Measurements from ENCODE around the gene ANKRD44.

Gene ANKRD44

DNA sequence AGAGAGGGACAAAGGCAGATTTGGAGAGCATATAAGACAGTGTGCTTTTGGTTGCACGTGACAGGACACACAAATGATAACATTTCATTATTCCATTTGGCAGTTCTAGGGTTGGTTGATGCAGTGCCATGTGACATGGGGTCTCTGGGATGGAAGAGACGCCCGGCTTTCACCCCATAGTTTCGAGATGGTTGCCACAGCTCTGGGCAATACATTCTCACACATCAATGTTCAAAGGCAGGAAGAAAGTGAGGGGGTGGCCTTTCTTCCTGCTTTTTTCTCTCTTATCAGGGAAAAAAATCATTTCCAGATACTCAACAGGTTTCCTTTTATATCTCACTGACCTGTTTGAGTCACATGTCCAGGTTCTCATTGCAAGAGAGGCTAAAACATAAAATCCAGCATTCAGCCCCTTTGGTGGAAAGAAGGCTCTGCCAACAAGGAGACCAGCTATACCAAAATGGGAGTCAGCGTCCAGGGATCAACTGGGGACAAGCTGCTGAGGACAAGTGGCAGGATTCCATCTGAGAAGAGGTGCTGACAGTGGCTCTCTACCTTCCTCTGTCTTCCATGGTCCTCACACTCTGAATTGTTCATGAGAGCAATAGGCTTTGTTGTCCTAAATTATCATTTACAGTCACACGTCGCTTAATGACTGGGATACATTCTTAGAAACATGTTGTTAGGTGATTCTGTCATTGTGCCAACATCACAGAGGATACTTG is 29.1 kb upstream of the ANKRD44 start:
- Histone ChIP-seq H3K4me3 (ENCODE audit: low read depth, low read length) (no peak overlapping the region), H3K27ac (no peak overlapping the region), H3K36me3 (replicated peaks) (no peaks in the 10 kb centered on the region), H3K27me3 (replicated peaks) (no peaks in the 10 kb centered on the region)
- TF ChIP-seq, protein P1, sequence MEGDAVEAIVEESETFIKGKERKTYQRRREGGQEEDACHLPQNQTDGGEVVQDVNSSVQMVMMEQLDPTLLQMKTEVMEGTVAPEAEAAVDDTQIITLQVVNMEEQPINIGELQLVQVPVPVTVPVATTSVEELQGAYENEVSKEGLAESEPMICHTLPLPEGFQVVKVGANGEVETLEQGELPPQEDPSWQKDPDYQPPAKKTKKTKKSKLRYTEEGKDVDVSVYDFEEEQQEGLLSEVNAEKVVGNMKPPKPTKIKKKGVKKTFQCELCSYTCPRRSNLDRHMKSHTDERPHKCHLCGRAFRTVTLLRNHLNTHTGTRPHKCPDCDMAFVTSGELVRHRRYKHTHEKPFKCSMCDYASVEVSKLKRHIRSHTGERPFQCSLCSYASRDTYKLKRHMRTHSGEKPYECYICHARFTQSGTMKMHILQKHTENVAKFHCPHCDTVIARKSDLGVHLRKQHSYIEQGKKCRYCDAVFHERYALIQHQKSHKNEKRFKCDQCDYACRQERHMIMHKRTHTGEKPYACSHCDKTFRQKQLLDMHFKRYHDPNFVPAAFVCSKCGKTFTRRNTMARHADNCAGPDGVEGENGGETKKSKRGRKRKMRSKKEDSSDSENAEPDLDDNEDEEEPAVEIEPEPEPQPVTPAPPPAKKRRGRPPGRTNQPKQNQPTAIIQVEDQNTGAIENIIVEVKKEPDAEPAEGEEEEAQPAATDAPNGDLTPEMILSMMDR (IDR thresholded peaks at IDR 0.05; ENCODE audit: low read depth, low read length, missing control alignments) = no peak
- in situ Hi-C loops (cut with HindIII; ENCODE audit: low pct_ligation_motif_present, low sequenced_read_pairs) = no loop called here
- no peak for DNase-seq

DNA sequence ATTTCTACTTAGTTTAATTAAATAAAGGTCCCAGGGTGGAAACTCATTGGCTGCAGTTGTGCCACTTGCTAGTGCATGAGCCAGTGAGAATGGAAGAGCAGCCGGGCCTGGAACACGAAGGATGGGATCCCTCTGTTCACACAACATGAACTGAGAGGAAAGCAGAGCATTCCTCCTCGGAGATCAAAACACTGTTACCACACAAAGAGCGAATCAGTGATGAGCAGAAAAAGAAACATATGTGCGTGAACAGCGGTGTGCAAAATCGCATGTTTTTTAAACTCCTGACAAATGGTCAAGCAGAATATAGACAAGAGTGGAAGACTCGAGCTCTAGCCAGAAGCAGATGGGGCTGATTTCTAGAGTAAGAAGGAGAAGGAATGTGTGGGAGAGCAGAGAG is 28.4 kb upstream of the ANKRD44 start:
- no peak for DNase-seq
- H3K27ac ChIP-seq = no peak overlapping the region
- H3K27me3 ChIP-seq (replicated peaks) = no peaks in the 10 kb centered on the region
- no peak overlapping the region for H3K4me3 ChIP-seq (ENCODE audit: low read depth, low read length)
- in situ Hi-C loops (cut with HindIII; ENCODE audit: low pct_ligation_motif_present, low sequenced_read_pairs) = no loop called here
- TF ChIP-seq, protein P1 (IDR thresholded peaks at IDR 0.05; ENCODE audit: low read depth, low read length, missing control alignments) = no peak
- no peaks in the 10 kb centered on the region for H3K36me3 ChIP-seq (replicated peaks)

GRCh38 chr2:197332641-197333040 is 22.1 kb upstream of the ANKRD44 start:
- no peaks in the 10 kb centered on the region for H3K27me3 ChIP-seq (replicated peaks)
- H3K36me3 ChIP-seq (replicated peaks) = no peaks in the 10 kb centered on the region
- TF ChIP-seq, protein P1 (IDR thresholded peaks at IDR 0.05; ENCODE audit: low read depth, low read length, missing control alignments) = no peak
- DNase-seq = no peak
- H3K27ac ChIP-seq = no peak overlapping the region
- H3K4me3 ChIP-seq (ENCODE audit: low read depth, low read length) = no peak overlapping the region
- in situ Hi-C loops (cut with HindIII; ENCODE audit: low pct_ligation_motif_present, low sequenced_read_pairs) = no loop called here

DNA sequence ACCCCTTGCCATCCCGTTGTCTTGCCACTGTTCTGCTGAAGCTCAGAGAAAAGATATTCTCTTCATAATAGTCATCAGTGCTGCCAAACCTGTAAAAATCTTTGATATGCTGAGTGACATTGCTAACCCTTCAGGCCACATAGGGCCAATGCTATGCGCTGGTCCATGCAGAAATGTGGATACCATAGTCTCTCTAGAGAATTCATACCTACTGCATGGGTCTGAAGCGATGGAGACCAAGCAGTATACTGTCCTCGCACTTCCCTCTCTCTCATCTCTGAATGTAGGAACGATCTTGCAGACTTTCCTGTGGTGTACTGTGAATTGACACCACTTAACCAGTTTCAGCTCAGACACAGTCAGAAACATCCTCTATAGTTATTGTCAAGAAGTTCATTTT is 17.9 kb upstream of the ANKRD44 start:
- Histone ChIP-seq H3K36me3 (replicated peaks) (no peaks in the 10 kb centered on the region), H3K27me3 (replicated peaks) (no peaks in the 10 kb centered on the region), H3K4me3 (ENCODE audit: low read depth, low read length) (no peak overlapping the region), H3K27ac (no peak overlapping the region)
- in situ Hi-C loops (cut with HindIII; ENCODE audit: low pct_ligation_motif_present, low sequenced_read_pairs) = no loop called here
- DNase-seq = no peak
- TF ChIP-seq, protein P1 (IDR thresholded peaks at IDR 0.05; ENCODE audit: low read depth, low read length, missing control alignments) = no peak

DNA sequence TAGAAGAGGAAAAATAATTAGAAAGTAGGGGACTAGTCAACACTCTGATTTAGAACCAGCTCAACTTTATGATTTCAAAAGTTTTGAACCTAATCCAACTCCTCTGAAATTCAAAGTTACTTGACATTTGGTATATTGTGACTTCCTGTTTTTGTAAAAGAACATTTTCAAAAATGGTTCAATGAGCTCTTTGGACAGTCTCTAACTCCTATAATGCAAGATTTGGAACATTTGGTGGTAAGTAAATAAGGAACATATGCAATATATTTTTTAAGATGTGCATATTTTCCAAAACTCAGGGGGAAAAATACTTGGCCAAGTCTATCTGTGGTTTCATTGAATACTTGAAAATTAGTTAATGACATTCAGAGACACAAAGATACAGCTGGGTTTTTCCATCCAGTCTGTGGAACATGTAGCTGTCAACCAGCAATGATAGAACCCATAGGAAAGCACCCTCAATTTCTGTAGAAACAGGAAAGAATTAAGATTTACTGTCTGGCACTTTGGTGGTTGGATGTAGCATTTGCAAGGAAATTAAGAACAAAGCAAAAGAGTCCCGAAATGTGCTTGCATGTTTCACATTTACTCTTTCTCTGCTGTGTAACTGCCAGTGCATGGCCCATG is 17.0 kb upstream of the ANKRD44 start:
- Histone ChIP-seq H3K27me3 (replicated peaks) (no peaks in the 10 kb centered on the region), H3K4me3 (ENCODE audit: low read depth, low read length) (no peak overlapping the region), H3K36me3 (replicated peaks) (no peaks in the 10 kb centered on the region), H3K27ac (no peak overlapping the region)
- in situ Hi-C loops (cut with HindIII; ENCODE audit: low pct_ligation_motif_present, low sequenced_read_pairs) = no loop called here
- TF ChIP-seq, protein P1 (IDR thresholded peaks at IDR 0.05; ENCODE audit: low read depth, low read length, missing control alignments) = no peak
- DNase-seq = no peak

Measured in brain microvascular endothelial cell (primary cell).